GM12878 (cell line): ENCODE results near the gene TTC1.

ENCODE experiments used
- BACH1 ChIP-seq: fragments of 450-650 bp; IDR thresholded peaks from 2 replicates; pipeline ENCODE4 v1.6.1; 2017; ENCODE audit warnings: mild to moderate bottlenecking, borderline replicate concordance
- BRCA1 ChIP-seq: IDR thresholded peaks from 2 replicates; pipeline ENCODE4 v1.6.1; 2011; ENCODE audit warnings: low read depth, low read length, improper control_type of control experiment
- EP300 ChIP-seq, 2 experiments: fragments of 150-350 bp in 1 of 2; IDR thresholded peaks; 2 replicates each; pipeline ENCODE4 v1.6.1; 2011 to 2012; ENCODE audit warnings: low read depth in 2 of 2, low read length in 2 of 2, borderline replicate concordance in 1 of 2, improper control_type of control experiment in 1 of 2, inconsistent platforms in 1 of 2; ENCODE audit not compliant: control insufficient read depth in 1 of 2
- EZH2 ChIP-seq: IDR thresholded peaks from 2 replicates; pipeline ENCODE4 v1.6.1; 2012; ENCODE audit warnings: low read depth, mild to moderate bottlenecking, control low read depth, inconsistent platforms, low read length, borderline replicate concordance; ENCODE audit not compliant: control insufficient read depth
- KDM1A ChIP-seq: fragments of 200-600 bp; sonication (generic); IDR thresholded peaks from 2 replicates; pipeline ENCODE4 v1.6.1; 2016; ENCODE audit warnings: borderline replicate concordance
- POLR2A ChIP-seq: IDR thresholded peaks from 2 replicates; pipeline ENCODE4 v1.6.1; 2011; ENCODE audit warnings: low read depth, mild to moderate bottlenecking, low read length
- POLR2AphosphoS2 ChIP-seq: IDR thresholded peaks from 2 replicates; pipeline ENCODE4 v1.6.1; 2011; ENCODE audit warnings: low read depth, mild to moderate bottlenecking, low read length, improper control_type of control experiment, moderate library complexity
- REST ChIP-seq: IDR thresholded peaks from 2 replicates; pipeline ENCODE4 v1.6.1; 2012; ENCODE audit warnings: mild to moderate bottlenecking, low read depth, low read length
- SIX5 ChIP-seq: IDR thresholded peaks from 2 replicates; pipeline ENCODE4 v1.6.1; 2011; ENCODE audit warnings: mild to moderate bottlenecking, low read depth, low read length, moderate library complexity; ENCODE audit not compliant: severe bottlenecking
- SPI1 ChIP-seq: IDR thresholded peaks from 2 replicates; pipeline ENCODE4 v1.6.1; 2011; ENCODE audit warnings: low read depth, mild to moderate bottlenecking, low read length, moderate library complexity, borderline replicate concordance; ENCODE audit not compliant: insufficient read depth
- SUZ12 ChIP-seq: fragments of 200-600 bp; sonication (generic); IDR thresholded peaks from one replicate; pipeline ENCODE4 v1.6.1; 2018; ENCODE audit warnings: antibody characterized with exemption, mild to moderate bottlenecking; ENCODE audit not compliant: unreplicated experiment
- ZNF274 ChIP-seq: IDR thresholded peaks from one replicate; pipeline ENCODE4 v1.8.0; 2011; ENCODE audit not compliant: insufficient read length, insufficient read depth
- ZNF384 ChIP-seq: IDR thresholded peaks from 2 replicates; pipeline ENCODE4 v1.6.1; 2012; ENCODE audit warnings: low read depth, mild to moderate bottlenecking, low read length, improper control_type of control experiment, borderline replicate concordance
- TF ChIP-seq, protein P1 (sequence below): IDR thresholded peaks from 2 replicates; pipeline ENCODE4 v1.6.1; 2012; ENCODE audit warnings: low read depth, low read length, improper control_type of control experiment

- TF ChIP-seq EZH2 (no peak), KDM1A (no peak), EP300 (IDR thresholded peaks at IDR 0.05; ENCODE audit: borderline replicate concordance in 1 of 2, control insufficient read depth in 1 of 2, low read depth in 2 of 2, low read length in 2 of 2) (no peak), REST (no peak), BRCA1 (no peak), POLR2AphosphoS2 (no peak), POLR2A (no peak), ZNF274 (no peak), BACH1 (no peak), SPI1 (no peak), SUZ12 (no peak), SIX5 (no peak), ZNF384 (no peak)
- TF ChIP-seq, protein P1, sequence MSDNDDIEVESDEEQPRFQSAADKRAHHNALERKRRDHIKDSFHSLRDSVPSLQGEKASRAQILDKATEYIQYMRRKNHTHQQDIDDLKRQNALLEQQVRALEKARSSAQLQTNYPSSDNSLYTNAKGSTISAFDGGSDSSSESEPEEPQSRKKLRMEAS: no peak
Measured at GRCh38 chr5:159963935-159964334, 45.0 kb upstream of the TTC1 start.
